Measurements from ENCODE around the gene CYLD. TPM values are rescaled to one million over a fixed set of nuclear protein-coding genes. Genes with fewer than 3 reads are reported as not detected.

The CYLD gene
- total and polyA plus RNA-seq, 4 experiments from 2014 or later = 206 to 299 (median 274) TPM

DNA sequence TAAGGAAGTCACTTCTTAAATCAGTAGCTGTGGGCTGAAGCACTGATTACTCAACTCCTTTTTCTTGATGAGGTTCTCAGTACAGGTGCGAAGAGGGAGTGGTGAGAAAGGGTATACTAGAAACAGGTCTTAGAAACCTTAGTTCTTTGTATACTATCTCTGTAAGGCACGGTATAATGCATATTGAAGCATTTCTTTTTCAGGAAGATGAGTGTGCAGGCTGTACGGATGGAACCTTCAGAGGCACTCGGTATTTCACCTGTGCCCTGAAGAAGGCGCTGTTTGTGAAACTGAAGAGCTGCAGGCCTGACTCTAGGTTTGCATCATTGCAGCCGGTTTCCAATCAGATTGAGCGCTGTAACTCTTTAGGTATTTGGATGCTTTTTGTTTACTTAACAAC is 39.2 kb downstream of the CYLD start:
- Mint-ChIP-seq H3K27ac (peak overlapping the region; percentile 88 to 98 (median 95)), H3K36me3 (peaks cover 72 to 84% of the 10 kb centered on the region in 2 donors)

DNA sequence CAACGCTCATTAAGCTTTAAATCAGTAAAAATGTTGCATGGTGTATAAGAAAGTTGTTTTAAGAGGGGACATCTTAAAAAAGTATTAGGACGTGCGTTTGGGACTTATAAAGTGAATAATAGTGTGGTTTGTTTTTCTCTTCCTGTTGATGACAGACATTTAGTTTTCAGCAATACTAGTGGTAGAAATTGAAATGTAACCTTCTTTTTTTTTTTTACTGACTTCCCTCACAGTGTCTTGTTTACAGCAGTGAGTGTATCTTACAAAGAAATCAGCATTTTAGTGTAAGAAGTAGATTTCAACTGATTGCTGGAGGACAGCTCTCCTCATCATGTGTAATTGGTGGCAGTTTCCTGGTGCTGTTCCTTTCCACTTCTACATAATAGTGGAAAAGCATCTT is 39.6 kb downstream of the CYLD start:
- Mint-ChIP-seq H3K9me3 (no peaks in the 10 kb centered on the region), H3K27ac (peak overlapping the region; percentile 88 to 98 (median 95)), H3K27me3 (no peaks in the 10 kb centered on the region), H3K36me3 (peaks cover 75 to 84% of the 10 kb centered on the region in 2 donors), H3K4me1 (peaks cover 40 to 71% (median 53%) of the 10 kb centered on the region in 4 donors), H3K4me3 (peak overlapping the region; percentile 40 to 86 (median 77))
- CTCF ChIA-PET (ENCODE audit: partially characterized antibody) = interaction anchor here (1.0 to 3.7 kb wide), 10 partner anchors 14 to 114 kb away, joined by 3 to 18 read pairs (median 4); no protein-coding TSS in a partner anchor
- peak overlapping the region; percentile 32 for H3K27ac ChIP-seq (ENCODE audit: low read depth, low read length)
- POLR2A ChIA-PET (ENCODE audit: partially characterized antibody) = interaction anchor here (0.6 to 2.5 kb wide), 17 partner anchors 9 to 507 kb away, joined by 3 to 25 read pairs (median 4); partner anchors contain the start of genes CYLD and SNX20
- peak in 4 of 5 donors; percentile 33 to 60 (median 37) for DNase-seq
- no peak overlapping the region for H3K4me3 ChIP-seq (ENCODE audit: low read length in 2 of 2)
- no peaks in the 10 kb centered on the region for H3K9me3 ChIP-seq (ENCODE audit: control insufficient read depth in 1 of 2, low read length in 2 of 2)
- peaks cover 65% of the 10 kb centered on the region for H3K36me3 ChIP-seq (ENCODE audit: insufficient read depth, low read length)
- H3K27me3 ChIP-seq (ENCODE audit: insufficient read depth, low read length) = no peaks in the 10 kb centered on the region
- H3K4me1 ChIP-seq (ENCODE audit: insufficient read depth, low read length) = peaks cover 62% of the 10 kb centered on the region
- intact Hi-C loops (cut with micrococcal nuclease) = loop anchor here (1.0 to 5.0 kb wide), 3 partner anchors 8 to 34 kb away; no protein-coding TSS in a partner anchor

More for the DNA sequence above, 39.2 kb downstream of the CYLD start:
- intact Hi-C loops (cut with micrococcal nuclease) = loop anchor here (1.0 to 5.0 kb wide), 3 partner anchors 8 to 34 kb away; no protein-coding TSS in a partner anchor
- DNase-seq = peak in 4 of 5 donors; percentile 33 to 59 (median 49)
- Mint-ChIP-seq H3K4me3 (peak overlapping the region; percentile 40 to 86 (median 77)), H3K27me3 (no peaks in the 10 kb centered on the region), H3K9me3 (no peaks in the 10 kb centered on the region), H3K4me1 (peaks cover 40 to 74% (median 53%) of the 10 kb centered on the region in 4 donors)
- CTCF ChIA-PET (ENCODE audit: partially characterized antibody) = interaction anchor here (1.0 to 3.7 kb wide), 11 partner anchors 8 to 114 kb away, joined by 3 to 18 read pairs (median 4); no protein-coding TSS in a partner anchor
- peaks cover 63% of the 10 kb centered on the region for H3K4me1 ChIP-seq (ENCODE audit: insufficient read depth, low read length)
- peaks cover 69% of the 10 kb centered on the region for H3K36me3 ChIP-seq (ENCODE audit: insufficient read depth, low read length)
- H3K9me3 ChIP-seq (ENCODE audit: control insufficient read depth in 1 of 2, low read length in 2 of 2) = no peaks in the 10 kb centered on the region
- POLR2A ChIA-PET (ENCODE audit: partially characterized antibody) = interaction anchor here (0.6 to 2.5 kb wide), 18 partner anchors 9 to 506 kb away, joined by 3 to 25 read pairs (median 4); partner anchors contain the start of genes CYLD and SNX20
- no peaks in the 10 kb centered on the region for H3K27me3 ChIP-seq (ENCODE audit: insufficient read depth, low read length)
- peak overlapping the region; percentile 32 for H3K27ac ChIP-seq (ENCODE audit: low read depth, low read length)
- H3K4me3 ChIP-seq (ENCODE audit: low read length in 2 of 2) = no peak overlapping the region

DNA sequence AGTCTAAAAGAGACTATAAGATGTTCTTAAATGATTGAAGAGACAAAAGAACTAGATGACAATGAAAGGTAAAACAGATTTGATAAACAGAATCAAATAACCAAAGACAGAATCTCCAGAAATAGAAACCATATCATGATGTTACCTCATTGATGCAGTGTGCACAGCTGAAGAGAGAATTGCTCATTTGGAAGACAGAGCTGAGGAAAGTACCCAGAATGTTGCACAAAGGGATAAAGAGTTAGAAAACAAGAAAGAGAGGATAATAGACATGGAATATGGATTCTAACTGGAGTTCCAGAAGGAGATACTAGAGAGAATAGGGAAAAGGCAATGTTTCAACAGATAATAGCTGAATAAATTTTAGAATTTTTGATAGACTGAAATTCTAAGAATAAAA is 47.9 kb downstream of the CYLD start:
- Mint-ChIP-seq H3K36me3 (peaks cover 64 to 82% of the 10 kb centered on the region in 2 donors), H3K9me3 (peaks cover 0 to 3% (median 0%) of the 10 kb centered on the region in 8 donors), H3K27me3 (no peaks in the 10 kb centered on the region), H3K27ac (peak overlapping the region in 6 of 7 donors; percentile 55 to 89 (median 71)), H3K4me1 (peaks cover 14 to 28% (median 22%) of the 10 kb centered on the region in 4 donors), H3K4me3 (peak overlapping the region in 2 of 8 donors; percentile 1 to 10)
- intact Hi-C loops (cut with micrococcal nuclease) = no loop called here
- CTCF ChIA-PET (ENCODE audit: partially characterized antibody) = interaction anchor here (7.5 kb wide), 1 partner anchor 16 kb away, joined by 66 read pairs; no protein-coding TSS in a partner anchor
- no peaks in the 10 kb centered on the region for H3K9me3 ChIP-seq (ENCODE audit: control insufficient read depth in 1 of 2, low read length in 2 of 2)
- H3K27ac ChIP-seq (ENCODE audit: low read depth, low read length) = no peak overlapping the region
- peaks cover 15% of the 10 kb centered on the region for H3K4me1 ChIP-seq (ENCODE audit: insufficient read depth, low read length)
- no peak for DNase-seq
- peaks cover 58% of the 10 kb centered on the region for H3K36me3 ChIP-seq (ENCODE audit: insufficient read depth, low read length)
- no peaks in the 10 kb centered on the region for H3K27me3 ChIP-seq (ENCODE audit: insufficient read depth, low read length)
- POLR2A ChIA-PET (ENCODE audit: partially characterized antibody) = interaction anchor here (1.7 kb wide), 1 partner anchor 9 kb away, joined by 5 read pairs; no protein-coding TSS in a partner anchor
- no peak overlapping the region for H3K4me3 ChIP-seq (ENCODE audit: low read length in 2 of 2)

DNA sequence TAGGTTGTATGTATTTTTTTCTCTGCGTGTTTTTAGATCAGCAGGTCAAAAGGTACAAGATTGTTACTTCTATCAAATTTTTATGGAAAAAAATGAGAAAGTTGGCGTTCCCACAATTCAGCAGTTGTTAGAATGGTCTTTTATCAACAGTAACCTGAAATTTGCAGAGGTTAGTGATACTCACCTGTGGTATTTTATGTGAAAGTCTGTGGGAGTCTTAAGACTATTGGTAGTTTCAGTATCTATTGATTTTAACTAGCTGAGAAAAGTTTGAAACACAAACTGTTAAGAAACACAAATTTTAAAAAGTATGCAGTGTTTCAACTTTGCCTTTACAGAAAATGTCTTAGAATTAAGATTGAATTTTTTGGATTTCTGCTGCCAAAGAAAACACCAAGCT is 49.6 kb downstream of the CYLD start:
- H3K9me3 Mint-ChIP-seq = peaks cover 0 to 3% (median 0%) of the 10 kb centered on the region in 8 donors
- H3K27me3 ChIP-seq (ENCODE audit: insufficient read depth, low read length) = no peaks in the 10 kb centered on the region
- peaks cover 63 to 84% of the 10 kb centered on the region in 2 donors for H3K36me3 Mint-ChIP-seq
- H3K4me3 Mint-ChIP-seq = no peak overlapping the region
- peaks cover 65% of the 10 kb centered on the region for H3K36me3 ChIP-seq (ENCODE audit: insufficient read depth, low read length)
- no peak overlapping the region for H3K4me3 ChIP-seq (ENCODE audit: low read length in 2 of 2)
- peak overlapping the region in 4 of 7 donors; percentile 37 to 74 (median 65) for H3K27ac Mint-ChIP-seq
- no peak for DNase-seq
- H3K4me1 Mint-ChIP-seq = peaks cover 12 to 28% (median 19%) of the 10 kb centered on the region in 4 donors
- no peaks in the 10 kb centered on the region for H3K9me3 ChIP-seq (ENCODE audit: control insufficient read depth in 1 of 2, low read length in 2 of 2)
- intact Hi-C loops (cut with micrococcal nuclease) = no loop called here
- peaks cover 12% of the 10 kb centered on the region for H3K4me1 ChIP-seq (ENCODE audit: insufficient read depth, low read length)
- ChIA-PET POLR2A (ENCODE audit: partially characterized antibody) (no interaction called here), CTCF (ENCODE audit: partially characterized antibody) (interaction anchor here (2.2 kb wide), 1 partner anchor 15 kb away, joined by 10 read pairs; no protein-coding TSS in a partner anchor)
- no peak overlapping the region for H3K27ac ChIP-seq (ENCODE audit: low read depth, low read length)
- no peaks in the 10 kb centered on the region for H3K27me3 Mint-ChIP-seq

DNA sequence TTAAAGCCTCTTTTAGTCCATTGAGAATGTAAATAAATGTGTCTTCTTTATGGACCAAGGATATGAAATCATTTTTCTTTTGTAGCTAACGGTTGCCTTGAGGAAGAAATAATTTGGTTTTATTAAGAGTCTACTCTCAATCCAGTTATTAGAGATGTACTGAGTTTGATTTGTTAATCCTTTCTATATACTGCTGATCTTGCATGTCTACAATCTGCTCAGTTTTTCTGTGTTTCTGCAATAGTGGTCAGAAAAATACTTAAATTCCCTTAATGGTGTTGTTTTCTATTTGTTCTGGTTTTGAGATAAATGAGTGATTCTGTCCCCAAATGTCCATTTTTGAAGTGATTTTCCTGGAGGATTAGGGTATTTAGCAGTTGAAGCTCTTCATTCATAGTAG is 54.9 kb downstream of the CYLD start:
- CTCF ChIA-PET (ENCODE audit: partially characterized antibody) = interaction anchor here (1.5 to 6.1 kb wide), 2 partner anchors 9 to 470 kb away, joined by 3 to 59 read pairs; no protein-coding TSS in a partner anchor
- no peaks in the 10 kb centered on the region for H3K4me1 ChIP-seq (ENCODE audit: insufficient read depth, low read length)
- Mint-ChIP-seq H3K27me3 (no peaks in the 10 kb centered on the region), H3K4me3 (no peak overlapping the region), H3K9me3 (no peaks in the 10 kb centered on the region), H3K27ac (peak overlapping the region in 6 of 7 donors; percentile 13 to 65 (median 58)), H3K36me3 (peaks cover 57 to 90% of the 10 kb centered on the region in 2 donors), H3K4me1 (peaks cover 2 to 12% (median 7%) of the 10 kb centered on the region in 4 donors)
- H3K27ac ChIP-seq (ENCODE audit: low read depth, low read length) = no peak overlapping the region
- no peaks in the 10 kb centered on the region for H3K27me3 ChIP-seq (ENCODE audit: insufficient read depth, low read length)
- H3K9me3 ChIP-seq (ENCODE audit: control insufficient read depth in 1 of 2, low read length in 2 of 2) = no peaks in the 10 kb centered on the region
- intact Hi-C loops (cut with micrococcal nuclease) = loop anchor here (5.0 kb wide), 1 partner anchor 35 kb away; no protein-coding TSS in a partner anchor
- no peak overlapping the region for H3K4me3 ChIP-seq (ENCODE audit: low read length in 2 of 2)
- peaks cover 57% of the 10 kb centered on the region for H3K36me3 ChIP-seq (ENCODE audit: insufficient read depth, low read length)
- no peak for DNase-seq
- POLR2A ChIA-PET (ENCODE audit: partially characterized antibody) = interaction anchor here (1.0 kb wide), 1 partner anchor 9 kb away, joined by 3 read pairs; no protein-coding TSS in a partner anchor

DNA sequence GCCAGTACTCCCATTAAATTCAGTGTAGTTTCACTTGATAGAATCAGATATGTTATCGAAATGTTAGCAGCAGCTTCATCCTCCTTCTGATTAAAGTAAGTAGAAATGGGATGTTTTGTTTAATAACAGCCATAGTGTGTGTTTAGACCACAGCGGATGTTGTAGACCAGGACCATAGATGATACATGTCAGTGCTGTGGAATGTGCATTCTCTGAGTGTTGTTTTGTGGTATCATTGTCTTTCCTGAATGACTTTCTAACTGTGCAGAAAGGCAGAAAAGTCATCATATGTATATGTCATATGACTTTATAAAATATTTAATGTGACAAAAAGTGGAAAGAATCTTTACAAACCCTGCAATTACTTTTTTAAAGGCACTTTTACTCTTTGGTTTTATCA is 55.6 kb downstream of the CYLD start:
- POLR2A ChIA-PET (ENCODE audit: partially characterized antibody) = no interaction called here
- Histone ChIP-seq H3K27me3 (ENCODE audit: insufficient read depth, low read length) (no peaks in the 10 kb centered on the region), H3K36me3 (ENCODE audit: insufficient read depth, low read length) (peaks cover 51% of the 10 kb centered on the region), H3K4me1 (ENCODE audit: insufficient read depth, low read length) (no peaks in the 10 kb centered on the region), H3K27ac (ENCODE audit: low read depth, low read length) (no peak overlapping the region), H3K4me3 (ENCODE audit: low read length in 2 of 2) (no peak overlapping the region), H3K9me3 (ENCODE audit: control insufficient read depth in 1 of 2, low read length in 2 of 2) (no peaks in the 10 kb centered on the region)
- no peaks in the 10 kb centered on the region for H3K9me3 Mint-ChIP-seq
- H3K4me1 Mint-ChIP-seq = peaks cover 2 to 16% (median 7%) of the 10 kb centered on the region in 4 donors
- no peak overlapping the region for H3K4me3 Mint-ChIP-seq
- peak overlapping the region in 6 of 7 donors; percentile 36 to 67 (median 55) for H3K27ac Mint-ChIP-seq
- CTCF ChIA-PET (ENCODE audit: partially characterized antibody) = interaction anchor here (1.3 to 6.1 kb wide), 4 partner anchors 9 to 470 kb away, joined by 3 to 59 read pairs (median 4); no protein-coding TSS in a partner anchor
- peaks cover 57 to 84% of the 10 kb centered on the region in 2 donors for H3K36me3 Mint-ChIP-seq
- no peaks in the 10 kb centered on the region for H3K27me3 Mint-ChIP-seq
- intact Hi-C loops (cut with micrococcal nuclease) = loop anchor here (5.0 kb wide), 1 partner anchor 35 kb away; no protein-coding TSS in a partner anchor
- no peak for DNase-seq

DNA sequence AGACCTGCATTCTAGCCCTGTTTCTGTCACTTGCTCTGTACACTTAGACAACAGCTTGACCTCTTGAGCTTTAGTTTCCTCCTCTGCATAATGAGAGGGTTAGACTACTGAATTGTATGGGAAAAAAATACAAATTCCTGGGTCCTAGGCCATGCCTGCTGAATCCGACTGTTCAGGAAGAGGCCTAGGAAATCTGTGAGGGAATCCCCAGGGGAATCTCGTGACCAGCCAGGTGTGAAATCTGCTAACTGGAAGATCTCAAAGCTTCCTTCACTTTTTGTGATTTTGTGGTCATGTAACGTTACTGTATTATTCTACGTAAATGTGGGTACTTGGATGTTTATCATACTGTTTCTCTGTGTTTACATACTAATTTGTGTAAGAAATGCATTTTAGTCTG is 58.2 kb downstream of the CYLD start:
- Histone ChIP-seq H3K4me1 (ENCODE audit: insufficient read depth, low read length) (no peaks in the 10 kb centered on the region), H3K27me3 (ENCODE audit: insufficient read depth, low read length) (no peaks in the 10 kb centered on the region), H3K36me3 (ENCODE audit: insufficient read depth, low read length) (peaks cover 27% of the 10 kb centered on the region), H3K4me3 (ENCODE audit: low read length in 2 of 2) (no peak overlapping the region), H3K9me3 (ENCODE audit: control insufficient read depth in 1 of 2, low read length in 2 of 2) (no peaks in the 10 kb centered on the region), H3K27ac (ENCODE audit: low read depth, low read length) (no peak overlapping the region)
- peaks cover 42 to 62% of the 10 kb centered on the region in 2 donors for H3K36me3 Mint-ChIP-seq
- no peaks in the 10 kb centered on the region for H3K27me3 Mint-ChIP-seq
- DNase-seq = no peak
- H3K9me3 Mint-ChIP-seq = no peaks in the 10 kb centered on the region
- H3K4me1 Mint-ChIP-seq = peaks cover 2 to 21% (median 10%) of the 10 kb centered on the region in 4 donors
- peak overlapping the region in 4 of 7 donors; percentile 27 to 57 (median 48) for H3K27ac Mint-ChIP-seq
- ChIA-PET CTCF (ENCODE audit: partially characterized antibody) (interaction anchor here (1.4 to 1.8 kb wide), 2 partner anchors 17 to 53 kb away, joined by 3 to 4 read pairs; no protein-coding TSS in a partner anchor), POLR2A (ENCODE audit: partially characterized antibody) (interaction anchor here (0.6 kb wide), 1 partner anchor 33 kb away, joined by 3 read pairs; no protein-coding TSS in a partner anchor)
- intact Hi-C loops (cut with micrococcal nuclease) = loop anchor here (10.0 kb wide), 1 partner anchor 945 kb away; the partner anchor contains the start of gene ZNF423
- no peak overlapping the region for H3K4me3 Mint-ChIP-seq
